Neural cell (in vitro differentiated cells): ENCODE data around the gene NHLRC4.

Experiments
- EZH2 ChIP-seq: fragments of 200-600, 300-800 bp; shearing (Covaris generic), sonication (generic); IDR thresholded peaks from 2 replicates; pipeline ENCODE4 v1.6.1; 2014; ENCODE audit warnings: antibody characterized with exemption, low read length, borderline replicate concordance, mild to moderate bottlenecking; ENCODE audit not compliant: insufficient read depth, poor library complexity, severe bottlenecking
- POLR2AphosphoS5 ChIP-seq: IDR thresholded peaks from 2 replicates; pipeline ENCODE4 v1.6.1; 2012

GRCh38 chr16:551210-551609, 15.6 kb upstream of the NHLRC4 start:
- no peak for TF ChIP-seq POLR2AphosphoS5
- TF ChIP-seq EZH2 = no peak
